GM21447 (cell line): ENCODE results near the gene APOH.

ENCODE experiments used
- ATAC-seq: cut with Tn5 transposase; IDR thresholded peaks from one replicate; pipeline ENCODE4 v1.9.1; 2021; ENCODE audit not compliant: unreplicated experiment

APOH gene

GRCh38 chr17:66198242-66198641 lies 31.0 kb downstream of the APOH start:
- no peak for ATAC-seq

DNA sequence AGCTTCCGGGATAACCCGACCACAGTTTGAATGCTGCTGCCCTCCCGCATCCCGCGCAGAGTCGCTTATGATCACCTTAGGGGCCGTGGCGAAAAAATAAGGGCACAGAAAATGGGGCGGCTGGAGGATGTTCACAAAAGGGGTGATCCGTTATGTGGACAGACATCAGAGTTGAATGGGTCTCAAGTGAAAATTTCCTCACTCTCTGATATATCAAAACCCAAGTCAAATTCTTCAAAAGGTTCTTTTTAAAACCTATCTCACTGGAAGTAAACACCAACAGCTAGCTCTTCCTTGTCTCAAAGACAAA lies 36.9 kb downstream of the APOH start:
- ATAC-seq = no peak

DNA sequence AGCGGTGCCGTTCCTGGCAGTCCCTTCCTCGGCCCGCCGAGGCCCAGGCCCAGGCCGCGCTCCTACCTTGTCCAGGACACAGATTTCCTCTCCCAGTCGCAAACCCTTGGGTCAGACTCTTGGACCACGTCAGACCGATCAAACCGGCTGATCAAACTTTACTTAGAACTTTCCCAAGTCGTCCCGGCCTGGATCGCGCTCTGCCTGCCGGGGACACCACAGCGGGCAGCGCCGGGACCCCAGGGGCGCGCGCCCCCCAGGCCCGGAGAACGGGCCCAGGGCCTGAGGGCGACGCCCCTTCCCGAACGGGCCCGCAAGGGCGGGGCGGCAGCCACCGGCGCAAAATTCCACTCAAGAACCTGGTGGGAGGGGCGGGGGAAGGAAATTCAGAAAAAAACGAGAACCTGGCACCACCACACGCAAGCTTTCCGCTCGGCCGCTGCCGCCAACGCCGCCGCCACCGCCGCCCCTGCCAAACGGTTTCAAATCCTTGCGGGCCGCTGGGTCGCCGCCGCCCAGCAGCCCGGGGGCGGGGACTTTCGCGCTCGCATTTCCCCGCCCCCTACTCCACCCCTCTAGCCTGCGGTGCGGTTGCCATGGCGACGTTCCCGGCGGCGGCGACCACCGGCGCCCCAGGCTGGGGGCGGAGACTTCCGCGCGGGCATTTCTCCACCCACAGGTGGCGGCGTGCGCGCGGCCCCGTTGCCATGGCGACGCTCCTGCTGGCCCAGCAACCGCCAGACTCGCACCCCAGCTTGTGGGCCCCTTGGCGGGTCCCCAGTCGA lies 37.4 kb downstream of the APOH start, which contains the start of gene CEP112:
Gene CEP112, minus strand, starts transcription at position 541 of the 785 bp plus-strand sequence.
- no peak for ATAC-seq

GRCh38 chr17:66190738-66191592 lies 38.2 kb downstream of the APOH start:
- no peak for ATAC-seq

- no peak for ATAC-seq
Measured at GRCh38 chr17:66187718-66188117, 41.5 kb downstream of the APOH start.

- ATAC-seq = no peak
Measured at GRCh38 chr17:66185862-66186261, 43.4 kb downstream of the APOH start.

GRCh38 chr17:66184392-66184791 lies 44.8 kb downstream of the APOH start:
- no peak for ATAC-seq

DNA sequence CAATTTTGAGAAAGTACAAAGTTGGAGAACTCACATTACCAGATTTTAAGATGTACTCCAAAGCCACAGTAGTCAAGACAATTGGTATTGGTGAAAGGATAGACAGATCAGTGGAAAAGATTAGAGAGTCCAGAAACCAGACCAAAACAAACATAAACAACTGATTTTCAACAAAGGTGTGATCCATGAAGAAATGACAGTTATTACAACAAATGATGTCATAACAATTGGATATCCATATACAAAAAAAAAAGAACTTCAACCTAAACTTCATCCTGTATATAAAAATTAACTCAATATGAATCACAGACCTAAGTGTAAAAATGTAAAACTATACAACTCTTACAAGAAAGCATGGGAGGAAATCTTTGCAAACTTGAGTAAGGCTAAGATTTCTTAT lies 45.7 kb downstream of the APOH start:
- ATAC-seq = no peak

DNA sequence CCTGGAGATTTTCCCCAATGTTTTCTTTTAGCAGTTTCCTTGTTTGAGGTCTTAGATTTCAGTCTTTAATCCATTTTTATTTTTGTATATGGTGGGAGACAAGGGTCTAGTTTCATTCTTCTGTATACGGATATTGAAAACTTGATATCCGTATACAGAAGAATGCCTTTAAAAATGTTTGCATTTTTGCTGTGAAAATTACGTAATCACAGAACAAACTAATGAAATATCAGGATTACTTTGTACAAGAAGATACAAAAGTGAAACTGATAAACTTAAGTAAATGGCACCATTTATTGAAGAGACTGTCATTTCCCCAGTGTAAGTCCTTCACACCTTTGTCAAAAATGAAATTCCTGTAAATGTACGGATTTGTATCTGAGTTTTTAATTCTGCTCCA lies 50.6 kb downstream of the APOH start:
- no peak for ATAC-seq

GRCh38 chr17:66177048-66177447 lies 52.2 kb downstream of the APOH start:
- ATAC-seq = no peak

GRCh38 chr17:66175892-66176291 lies 53.3 kb downstream of the APOH start:
- ATAC-seq = no peak

DNA sequence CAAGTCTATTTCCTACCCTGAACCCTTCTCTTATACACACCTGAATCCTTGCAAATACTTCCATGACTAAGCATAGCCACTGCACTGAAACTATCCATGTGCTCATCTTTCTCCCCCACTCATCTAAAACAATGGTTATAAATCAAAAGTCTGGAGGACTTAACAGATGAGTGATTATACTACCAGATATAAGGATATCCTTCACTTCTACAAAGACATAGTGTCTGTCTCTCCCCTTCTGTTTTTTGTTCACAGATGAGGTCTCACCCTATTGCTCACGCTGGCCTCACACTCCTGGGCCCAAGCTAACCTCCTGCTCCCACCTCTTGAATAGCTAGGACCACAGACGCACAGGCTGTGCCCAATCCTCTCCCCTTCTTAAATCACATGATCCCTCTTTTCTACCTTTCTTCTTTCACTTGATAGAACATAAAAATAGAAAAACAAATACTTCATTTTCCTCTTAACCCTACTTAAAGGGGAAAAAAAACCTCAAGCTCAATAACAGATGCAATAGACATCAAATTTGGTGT lies 56.5 kb downstream of the APOH start:
- ATAC-seq = no peak

DNA sequence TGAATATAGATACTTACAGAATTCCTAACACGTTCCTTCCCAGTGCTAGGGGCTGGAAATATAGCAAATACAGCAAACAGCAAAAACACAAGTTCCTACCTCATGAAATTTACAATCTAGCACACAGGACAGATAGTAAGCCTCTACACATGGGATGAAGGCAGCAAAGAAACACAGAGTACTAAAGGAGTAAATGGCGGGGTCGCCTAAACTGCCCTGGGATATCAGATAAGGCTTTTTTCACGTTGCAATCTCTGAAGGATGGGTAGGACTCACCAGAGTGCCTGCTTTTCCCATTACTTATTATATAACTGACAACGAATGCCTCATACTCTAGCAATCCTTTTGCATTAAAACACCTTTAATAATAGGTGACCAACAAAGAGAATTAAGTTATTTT lies 57.1 kb downstream of the APOH start:
- ATAC-seq = no peak

- ATAC-seq = no peak
Measured at GRCh38 chr17:66171692-66172091, 57.5 kb downstream of the APOH start.

GRCh38 chr17:66171172-66171571 lies 58.0 kb downstream of the APOH start:
- no peak for ATAC-seq

DNA sequence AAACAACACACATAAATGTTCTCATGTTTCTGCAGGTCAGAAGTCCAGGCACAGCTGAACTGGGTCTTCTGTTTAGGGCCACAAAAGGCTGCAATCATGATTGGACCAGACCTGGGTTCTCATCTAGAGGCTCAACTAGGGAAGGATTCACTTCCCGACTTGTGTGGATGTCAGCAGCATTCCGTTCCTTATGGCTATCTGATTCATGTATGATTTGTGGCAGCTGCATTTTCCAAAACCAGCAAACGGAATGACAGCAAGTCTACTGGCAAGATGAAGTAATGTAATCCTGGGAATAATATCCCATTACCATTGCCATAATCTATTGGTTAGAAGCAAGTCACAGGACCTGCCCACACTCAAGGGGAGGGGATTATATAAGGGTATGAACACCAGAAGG lies 59.4 kb downstream of the APOH start:
- ATAC-seq = no peak

GRCh38 chr17:66167189-66167815 lies 61.9 kb downstream of the APOH start:
- no peak for ATAC-seq

- no peak for ATAC-seq
Measured at GRCh38 chr17:66165537-66166123, 63.6 kb downstream of the APOH start.
